ENCODE results near the gene FCRL5. TPM values are rescaled to one million over a fixed set of nuclear protein-coding genes. Genes with fewer than 3 reads are reported as not detected.

Gene FCRL5
- total RNA-seq, 1 experiment from 2014 or later = not detected

GRCh38 chr1:157482174-157482573 lies 70.1 kb downstream of the FCRL5 start:
- BruUV-seq (replicated peaks) = no TSS peak
- H3K79me2 ChIP-seq (ENCODE audit: low read depth) = no peaks in the 10 kb centered on the region
- POLR2A ChIA-PET (ENCODE audit: unreplicated experiment) = no interaction called here
- no peak overlapping the region for H3K4me3 ChIP-seq
- CTCF ChIA-PET = no interaction called here
- intact Hi-C loops (cut with micrococcal nuclease; ENCODE audit: unreplicated experiment) = no loop called here
- H3K9me3 ChIP-seq (ENCODE audit: insufficient read depth, low read depth) = no peaks in the 10 kb centered on the region
- no peak for TF ChIP-seq EZH2 (IDR thresholded peaks at IDR 0.05; ENCODE audit: low read depth)
- TF ChIP-seq CTCF (conservative IDR thresholded peaks at IDR 0.05) = no peak
- no peaks in the 10 kb centered on the region for H3K9me2 ChIP-seq (ENCODE audit: insufficient read depth)
- H3K36me3 ChIP-seq (ENCODE audit: low read depth) = no peaks in the 10 kb centered on the region
- H2AFZ ChIP-seq = no peak overlapping the region
- H4K20me1 ChIP-seq (ENCODE audit: insufficient read depth) = no peaks in the 10 kb centered on the region
- no peak overlapping the region for H3K27ac ChIP-seq
- no peaks in the 10 kb centered on the region; the same call in 1 of the 2 replicates for H3K27me3 ChIP-seq (ENCODE audit: insufficient read depth, low read depth)
- H3F3A ChIP-seq (ENCODE audit: insufficient read depth, low read depth) = no peaks in the 10 kb centered on the region
- H3K4me2 ChIP-seq = no peak overlapping the region
- no peak for DNase-seq
- no peaks in the 10 kb centered on the region for H3K4me1 ChIP-seq (replicated peaks; ENCODE audit: insufficient read depth)

- H3K36me3 ChIP-seq (ENCODE audit: low read depth) = no peaks in the 10 kb centered on the region
- no peaks in the 10 kb centered on the region for H3K27me3 ChIP-seq (ENCODE audit: insufficient read depth, low read depth)
- no peak overlapping the region for H3K27ac ChIP-seq
- TF ChIP-seq EZH2 (IDR thresholded peaks at IDR 0.05; ENCODE audit: low read depth) (no peak), CTCF (conservative IDR thresholded peaks at IDR 0.05) (no peak)
- H3K4me3 ChIP-seq = no peak overlapping the region
- no peaks in the 10 kb centered on the region for H3F3A ChIP-seq (ENCODE audit: insufficient read depth, low read depth)
- no peak for DNase-seq
- H3K4me2 ChIP-seq = no peak overlapping the region
- H3K79me2 ChIP-seq (ENCODE audit: low read depth) = no peaks in the 10 kb centered on the region
- no peaks in the 10 kb centered on the region for H3K9me2 ChIP-seq (ENCODE audit: insufficient read depth)
- CTCF ChIA-PET = no interaction called here
- BruUV-seq (replicated peaks) = no TSS peak
- H2AFZ ChIP-seq = no peak overlapping the region
- H3K9me3 ChIP-seq (ENCODE audit: insufficient read depth, low read depth) = no peaks in the 10 kb centered on the region
- POLR2A ChIA-PET (ENCODE audit: unreplicated experiment) = no interaction called here
- H3K4me1 ChIP-seq (replicated peaks; ENCODE audit: insufficient read depth) = no peaks in the 10 kb centered on the region
- no peaks in the 10 kb centered on the region for H4K20me1 ChIP-seq (ENCODE audit: insufficient read depth)
- intact Hi-C loops (cut with micrococcal nuclease; ENCODE audit: unreplicated experiment) = no loop called here
Measured at GRCh38 chr1:157478030-157478429, 74.3 kb downstream of the FCRL5 start.

- no peaks in the 10 kb centered on the region for H3K9me3 ChIP-seq (ENCODE audit: insufficient read depth, low read depth)
- ChIA-PET POLR2A (ENCODE audit: unreplicated experiment) (no interaction called here), CTCF (no interaction called here)
- no TSS peak for BruUV-seq (replicated peaks)
- no peak for TF ChIP-seq CTCF (conservative IDR thresholded peaks at IDR 0.05)
- no peak for TF ChIP-seq EZH2 (IDR thresholded peaks at IDR 0.05; ENCODE audit: low read depth)
- intact Hi-C loops (cut with micrococcal nuclease; ENCODE audit: unreplicated experiment) = no loop called here
- no peaks in the 10 kb centered on the region for H3K4me1 ChIP-seq (replicated peaks; ENCODE audit: insufficient read depth)
- DNase-seq = no peak
- no peak overlapping the region for H2AFZ ChIP-seq
- H3K27me3 ChIP-seq (ENCODE audit: insufficient read depth, low read depth) = no peaks in the 10 kb centered on the region
- no peaks in the 10 kb centered on the region for H3K9me2 ChIP-seq (ENCODE audit: insufficient read depth)
- no peak overlapping the region for H3K4me2 ChIP-seq
- no peaks in the 10 kb centered on the region for H3K79me2 ChIP-seq (ENCODE audit: low read depth)
- H3K36me3 ChIP-seq (ENCODE audit: low read depth) = no peaks in the 10 kb centered on the region
- H3F3A ChIP-seq (ENCODE audit: insufficient read depth, low read depth) = no peaks in the 10 kb centered on the region
- no peak overlapping the region for H3K4me3 ChIP-seq
- H3K27ac ChIP-seq = no peak overlapping the region
- H4K20me1 ChIP-seq (ENCODE audit: insufficient read depth) = no peaks in the 10 kb centered on the region
Measured at GRCh38 chr1:157477419-157477818, 74.9 kb downstream of the FCRL5 start.
